ENCODE data around the gene B3GALNT1. TPM values are rescaled to one million over a fixed set of nuclear protein-coding genes. Genes with fewer than 3 reads are reported as not detected.
"Not testable (repeated sequence)": the region's sequence is repeated elsewhere in the genome, so short reads cannot be mapped to it uniquely, and the experiment has no call there.

The B3GALNT1 gene
- total RNA-seq, 2 experiments from 2014 or later, result 1.7 to 9.3 TPM

DNA sequence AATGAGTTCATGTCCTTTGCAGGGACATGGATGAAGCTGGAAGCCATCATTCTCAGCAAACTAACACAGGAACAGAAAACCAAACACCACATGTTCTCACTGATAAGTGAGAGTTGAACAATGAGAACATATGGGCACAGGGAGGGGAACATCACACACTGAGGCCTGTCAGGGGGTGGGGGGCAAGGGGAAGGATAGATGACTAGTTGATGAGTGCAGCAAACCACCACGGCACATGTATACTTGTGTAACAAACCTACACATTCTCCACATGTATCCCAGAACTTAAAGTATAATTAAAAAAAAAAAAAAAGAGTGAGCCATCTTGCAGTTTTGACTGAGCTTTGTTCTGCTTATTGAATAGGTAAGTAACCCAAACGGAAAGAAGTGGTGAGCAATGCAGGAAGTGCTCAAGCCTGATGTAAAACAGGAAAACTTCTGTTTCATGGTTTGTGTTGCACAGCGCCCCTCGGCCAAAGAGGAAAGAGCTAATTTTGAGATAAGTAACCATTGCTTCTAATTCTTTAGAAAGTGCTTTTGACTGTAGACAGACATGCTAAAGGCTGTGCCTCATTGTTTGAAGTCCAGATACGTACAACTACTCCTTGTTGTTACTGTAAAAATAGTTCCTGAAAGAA lies 70.1 kb downstream of the B3GALNT1 start:
- H3K27me3 Mint-ChIP-seq; H3K4me3 Mint-ChIP-seq; H3K9me3 Mint-ChIP-seq (ENCODE audit: low read depth): not testable (repeated sequence)
- DNase-seq (peak; percentile 50), ATAC-seq (peak; percentile 74)
- H3K4me1 Mint-ChIP-seq, result peaks cover 18% of the 10 kb centered on the region
- peaks cover 23% of the 10 kb centered on the region for H3K36me3 Mint-ChIP-seq
- H3K27ac Mint-ChIP-seq, result peak overlapping the region; percentile 73
- CTCF ChIA-PET, result interaction anchor here (1.0 kb wide), 1 partner anchor 46 kb away, joined by 3 read pairs; no protein-coding TSS in a partner anchor

Other genes starting within 250 kb of the B3GALNT1 start
- 10 to 100 TPM; 38.0 to 56.2 TPM for gene NMD3, start 116.0 kb upstream of the B3GALNT1 start, total RNA-seq

All from activated CD8-positive, alpha-beta memory T cell treated with anti-CD3 and anti-CD28 coated beads, Interleukin-2, amount 10 ng/mL, durations not matched to agents 7 days and 5 days (primary cell).